Smooth muscle cell (in vitro differentiated cells): ENCODE results near the gene NPHP4. TPM values are rescaled to one million over a fixed set of nuclear protein-coding genes. Genes with fewer than 3 reads are reported as not detected.

Experiments
- DNase-seq: peaks from one replicate; lab custom pipeline; 2025; ENCODE audit not compliant: unreplicated experiment; lab: John Stamatoyannopoulos, UW
- H2AFZ ChIP-seq: fragments of 200-600 bp; sonication (generic); 2 replicates; pipeline ENCODE4 v1.6.0; 2016; ENCODE audit warnings: antibody characterized with exemption, low read depth, mild to moderate bottlenecking
- H3F3A ChIP-seq: fragments of 200-600 bp; sonication (generic); 2 replicates; pipeline ENCODE4 v1.6.0; 2017; ENCODE audit warnings: antibody characterized with exemption, low read depth
- H3K27ac ChIP-seq: fragments of 200-600 bp; sonication (generic); 2 replicates; pipeline ENCODE4 v1.5.1; 2016; ENCODE audit warnings: low read depth, mild to moderate bottlenecking
- H3K27me3 ChIP-seq: fragments of 200-600 bp; sonication (generic); 2 replicates; pipeline ENCODE4 v1.6.1; 2016; ENCODE audit warnings: low read depth, mild to moderate bottlenecking
- H3K36me3 ChIP-seq: fragments of 200-600 bp; sonication (generic); 2 replicates; pipeline ENCODE4 v1.5.1; 2016; ENCODE audit warnings: low read depth
- H3K4me1 ChIP-seq: fragments of 200-600 bp; sonication (generic); 2 replicates; pipeline ENCODE4 v1.5.1; 2016; ENCODE audit warnings: low read depth
- H3K4me2 ChIP-seq: fragments of 200-600 bp; sonication (generic); 2 replicates; pipeline ENCODE4 v1.6.0; 2016; ENCODE audit warnings: mild to moderate bottlenecking
- H3K4me3 ChIP-seq: fragments of 200-600 bp; sonication (generic); 2 replicates; pipeline ENCODE4 v1.5.1; 2016; ENCODE audit warnings: mild to moderate bottlenecking
- H3K79me2 ChIP-seq: fragments of 200-600 bp; sonication (generic); 2 replicates; pipeline ENCODE4 v1.6.0; 2016; ENCODE audit warnings: low read depth, mild to moderate bottlenecking
- H3K9ac ChIP-seq: fragments of 200-600 bp; sonication (generic); 2 replicates; pipeline ENCODE4 v1.6.0; 2016; ENCODE audit warnings: low read depth
- H3K9me3 ChIP-seq: fragments of 200-600 bp; sonication (generic); replicated peaks from 2 replicates; pipeline ENCODE4 v1.5.1; 2016; ENCODE audit warnings: low read depth
- H4K20me1 ChIP-seq: fragments of 200-600 bp; sonication (generic); 2 replicates; pipeline ENCODE4 v1.6.0; 2016; ENCODE audit warnings: low read depth
- CTCF ChIP-seq: fragments of 200-600 bp; sonication (generic); IDR thresholded peaks from 2 replicates; pipeline ENCODE4 v1.5.1; 2017; ENCODE audit warnings: borderline replicate concordance, mild to moderate bottlenecking, antibody characterized with exemption; ENCODE audit not compliant: insufficient read depth, poor library complexity, severe bottlenecking
- WGBS: methylation state at CpG from one replicate; pipeline ENCODE4 v1.1.7; 2016; ENCODE audit warnings: low lambda C conversion rate; 5-methylcytosine and 5-hydroxymethylcytosine counted together
- polyA plus RNA-seq: library from polyadenylated mRNA; unstranded; fragments of >200 nt; fragmentation: Nextera tagmentation; extraction: Ambion mirVana; gene quantifications from 2 replicates; pipeline ENCODE4 v1.2.1, GENCODE V29; 2016
- total RNA-seq: library from RNA; depleted of rRNA; stranded (reverse); fragments of >200 nt; gene quantifications from 2 replicates; pipeline ENCODE4 v1.2.3, GENCODE V29; 2014

NPHP4 gene
- total and polyA plus RNA-seq, 2 experiments from 2014 or later: 5.4 to 8.4 TPM

- Histone ChIP-seq H3K4me1 (no peaks in the 10 kb centered on the region), H2AFZ (no peak overlapping the region), H3K9me3 (no peaks in the 10 kb centered on the region), H3K4me3 (no peak overlapping the region), H4K20me1 (peaks cover 8% of the 10 kb centered on the region), H3K36me3 (no peaks in the 10 kb centered on the region), H3K27ac (no peak overlapping the region), H3K9ac (no peak overlapping the region), H3F3A (no peaks in the 10 kb centered on the region), H3K27me3 (no peaks in the 10 kb centered on the region), H3K4me2 (no peak overlapping the region), H3K79me2 (no peaks in the 10 kb centered on the region)
- WGBS: 63% methylated on average over 10 of the region's 10 CpGs
- no peak for TF ChIP-seq CTCF
- no peak for DNase-seq
These were observed 106.1 kb downstream of the NPHP4 start for GRCh38 chr1:5886140-5886483.

GRCh38 chr1:5885471-5886139 is 106.6 kb downstream of the NPHP4 start:
- Histone ChIP-seq H3K27me3 (no peaks in the 10 kb centered on the region), H3K27ac (no peak overlapping the region), H4K20me1 (peaks cover 8% of the 10 kb centered on the region), H3K9ac (no peak overlapping the region), H3K36me3 (no peaks in the 10 kb centered on the region), H3K9me3 (no peaks in the 10 kb centered on the region), H3K4me2 (no peak overlapping the region), H2AFZ (no peak overlapping the region), H3F3A (no peaks in the 10 kb centered on the region), H3K4me3 (no peak overlapping the region), H3K4me1 (no peaks in the 10 kb centered on the region), H3K79me2 (no peaks in the 10 kb centered on the region)
- TF ChIP-seq CTCF: no peak
- DNase-seq: no peak
- WGBS: 86% methylated on average over 18 of the region's 18 CpGs

- Histone ChIP-seq H3K9ac (no peak overlapping the region), H4K20me1 (peaks cover 8% of the 10 kb centered on the region), H2AFZ (no peak overlapping the region), H3K4me1 (no peaks in the 10 kb centered on the region), H3K36me3 (no peaks in the 10 kb centered on the region), H3K27ac (no peak overlapping the region), H3F3A (no peaks in the 10 kb centered on the region), H3K9me3 (no peaks in the 10 kb centered on the region), H3K79me2 (no peaks in the 10 kb centered on the region), H3K27me3 (no peaks in the 10 kb centered on the region), H3K4me2 (no peak overlapping the region), H3K4me3 (no peak overlapping the region)
- no peak for TF ChIP-seq CTCF
- 98% methylated on average over 10 of the region's 13 CpGs for WGBS
- DNase-seq: no peak
These were observed 108.1 kb downstream of the NPHP4 start for GRCh38 chr1:5884110-5884509.
